ENCODE data around the gene PIGM.
"Not testable (repeated sequence)": the region's sequence is repeated elsewhere in the genome, so short reads cannot be mapped to it uniquely, and the experiment has no call there.

Gene PIGM

DNA sequence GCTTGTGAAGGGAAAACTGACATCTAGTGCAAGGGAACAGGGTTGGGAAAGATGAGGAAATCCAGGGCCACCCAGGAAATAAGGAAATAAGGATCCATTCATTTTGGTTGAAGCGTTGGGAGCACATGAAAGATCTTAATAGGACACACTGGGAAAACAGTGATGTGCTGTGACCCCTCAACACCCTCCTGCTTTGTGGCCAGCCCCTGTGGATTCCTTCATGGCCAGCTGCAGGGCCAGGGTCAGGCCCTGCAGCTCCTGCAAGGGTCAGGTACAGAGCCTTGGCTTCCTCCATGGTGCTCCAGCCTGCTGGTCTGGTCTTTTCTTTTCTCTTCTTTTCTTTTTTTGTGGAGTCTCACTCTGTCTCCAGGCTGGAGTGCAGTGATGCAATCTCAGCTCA, 18.8 kb upstream of the PIGM start:
- H3K27ac Mint-ChIP-seq, result no peak overlapping the region

DNA sequence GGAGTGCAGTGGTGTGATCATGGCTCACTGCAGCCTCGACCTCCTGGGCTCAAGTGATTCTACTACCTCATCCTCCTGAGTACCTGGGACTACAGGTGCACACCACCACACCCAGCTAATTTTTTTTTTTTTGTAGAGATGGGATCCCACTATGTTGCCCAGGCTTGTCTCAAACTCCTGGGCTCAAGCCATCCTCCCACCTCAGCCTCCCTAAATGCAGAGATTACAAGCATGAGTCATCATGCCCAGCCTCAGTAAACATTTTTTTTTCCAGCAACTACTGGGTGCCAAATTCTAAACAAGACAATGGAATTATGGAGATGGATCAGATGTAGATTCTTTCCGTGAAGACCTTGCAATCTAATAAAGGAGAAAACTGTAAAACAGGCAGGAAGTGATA, 18.4 kb upstream of the PIGM start:
- DNase-seq, H3K36me3 Mint-ChIP-seq, H3K27ac Mint-ChIP-seq, H3K9me3 Mint-ChIP-seq, H3K4me3 Mint-ChIP-seq: not testable (repeated sequence)
- CTCF ChIA-PET, result interaction anchor here (0.6 kb wide), 1 partner anchor 1037 kb away, joined by 3 read pairs; no protein-coding TSS in a partner anchor
- Mint-ChIP-seq H3K4me1 (peaks cover 14% of the 10 kb centered on the region), H3K27me3 (peaks cover 52% of the 10 kb centered on the region)

More for the DNA sequence above, 18.8 kb upstream of the PIGM start:
- CTCF ChIA-PET, result interaction anchor here (0.6 kb wide), 1 partner anchor 1038 kb away, joined by 3 read pairs; no protein-coding TSS in a partner anchor
- Mint-ChIP-seq H3K27me3 (peaks cover 53% of the 10 kb centered on the region), H3K4me3 (no peak overlapping the region), H3K9me3 (no peaks in the 10 kb centered on the region), H3K4me1 (peaks cover 14% of the 10 kb centered on the region), H3K36me3 (no peaks in the 10 kb centered on the region)
- no peak for DNase-seq

DNA sequence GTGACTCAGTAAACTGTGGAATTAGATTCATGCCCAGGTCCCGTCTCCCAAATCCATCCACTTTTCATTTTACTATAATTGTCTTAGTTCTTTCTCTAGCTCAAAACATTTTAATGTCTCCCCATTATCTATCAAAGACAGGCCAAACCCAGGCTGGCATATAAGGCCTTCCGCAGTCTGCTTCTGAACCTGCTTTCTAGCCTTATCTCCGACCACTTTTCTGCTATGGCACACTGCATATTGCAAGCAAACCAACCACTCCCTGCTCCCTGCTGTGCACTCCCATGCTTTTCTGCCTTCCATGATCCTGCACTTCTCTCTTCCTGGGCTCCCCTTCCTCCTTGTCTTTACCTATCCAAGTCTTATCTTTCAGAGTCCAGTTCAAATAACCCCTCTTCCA, 17.3 kb upstream of the PIGM start:
- Mint-ChIP-seq H3K4me1 (peaks cover 14% of the 10 kb centered on the region), H3K27ac (no peak overlapping the region), H3K36me3 (no peaks in the 10 kb centered on the region), H3K9me3 (no peaks in the 10 kb centered on the region), H3K27me3 (peaks cover 50% of the 10 kb centered on the region), H3K4me3 (no peak overlapping the region)
- CTCF ChIA-PET, result interaction anchor here (5.9 kb wide), 1 partner anchor 33 kb away, joined by 210 read pairs; the partner anchor contains the start of gene KCNJ9
- no peak for DNase-seq

DNA sequence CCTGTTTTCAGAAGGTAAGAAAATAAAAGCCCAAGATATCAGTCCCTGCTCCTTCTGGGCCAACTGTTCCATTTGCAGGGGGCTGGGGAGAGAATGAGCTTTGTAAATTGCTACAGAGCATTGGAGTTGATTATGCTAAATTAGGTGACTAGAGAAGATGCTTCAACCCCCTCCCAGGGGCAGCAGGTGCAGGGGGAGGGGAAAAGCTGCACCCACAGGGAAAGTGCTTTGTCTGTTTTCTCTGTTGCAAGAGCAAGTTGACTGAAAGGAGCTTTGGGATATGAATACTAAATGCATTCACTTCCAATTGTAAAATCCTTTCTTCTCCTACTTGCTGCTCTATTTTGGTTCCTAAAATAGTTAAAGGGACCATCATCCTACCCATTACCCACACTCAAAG, 16.5 kb upstream of the PIGM start:
- no peak overlapping the region for H3K4me3 Mint-ChIP-seq
- H3K4me1 Mint-ChIP-seq, result peaks cover 14% of the 10 kb centered on the region
- no peak overlapping the region for H3K27ac Mint-ChIP-seq
- peaks cover 44% of the 10 kb centered on the region for H3K27me3 Mint-ChIP-seq
- CTCF ChIA-PET, result interaction anchor here (0.8 to 5.9 kb wide), 2 partner anchors 12 to 34 kb away, joined by 3 to 210 read pairs; partner anchors contain the start of gene KCNJ9
- DNase-seq, result no peak
- no peaks in the 10 kb centered on the region for H3K9me3 Mint-ChIP-seq
- H3K36me3 Mint-ChIP-seq, result no peaks in the 10 kb centered on the region

DNA sequence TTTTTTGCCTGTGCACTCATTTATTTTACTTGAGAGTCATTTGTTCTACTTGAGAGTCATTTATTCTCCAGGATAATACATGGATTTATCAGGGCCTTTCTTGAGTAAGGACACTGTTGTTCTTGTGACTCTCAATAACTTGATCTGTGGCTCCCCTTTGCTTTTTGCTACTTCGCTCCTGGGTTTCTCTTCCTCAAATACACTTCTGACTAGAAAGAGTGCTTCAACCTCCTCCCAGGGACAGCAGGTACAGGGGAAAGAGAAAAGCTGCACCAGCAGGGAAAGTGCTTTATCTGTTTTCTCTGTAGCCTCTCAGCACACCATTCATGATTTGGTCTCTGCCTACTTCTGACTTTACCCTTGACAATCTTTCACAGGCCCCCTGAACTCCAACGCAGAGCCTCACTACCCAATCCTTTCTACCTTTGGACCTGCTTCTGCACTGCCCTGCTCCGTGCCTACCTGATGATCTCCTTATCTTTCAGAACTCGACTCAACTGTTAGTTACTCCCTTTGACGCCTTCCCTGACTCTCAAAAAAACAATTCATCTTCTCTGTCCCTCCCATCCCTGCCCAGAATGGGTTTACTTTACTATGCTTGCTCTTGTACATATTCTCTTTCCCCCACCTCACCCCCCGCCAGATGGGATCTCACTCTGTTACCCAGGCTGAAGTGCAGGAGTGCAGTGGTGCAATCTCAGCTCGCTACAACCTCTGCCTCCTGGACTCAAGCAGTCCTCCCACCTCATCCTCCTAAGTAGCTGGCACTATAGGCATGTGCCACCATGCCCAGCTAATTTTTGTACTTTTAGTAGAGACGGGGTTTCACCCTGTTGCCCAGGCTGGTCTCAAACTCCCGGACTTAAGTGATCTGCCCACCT, 15.6 kb upstream of the PIGM start:
- CTCF ChIA-PET, result interaction anchor here (0.8 to 5.9 kb wide), 18 partner anchors 10 to 205 kb away, joined by 3 to 210 read pairs (median 6); partner anchors contain the start of genes IGSF8, KCNJ10 and KCNJ9
- Mint-ChIP-seq H3K4me1 (peaks cover 14% of the 10 kb centered on the region), H3K9me3 (no peaks in the 10 kb centered on the region), H3K36me3 (no peaks in the 10 kb centered on the region), H3K4me3 (peak overlapping the region; percentile 60), H3K27ac (peak overlapping the region; percentile 34), H3K27me3 (peaks cover 38% of the 10 kb centered on the region)
- no peak for DNase-seq

DNA sequence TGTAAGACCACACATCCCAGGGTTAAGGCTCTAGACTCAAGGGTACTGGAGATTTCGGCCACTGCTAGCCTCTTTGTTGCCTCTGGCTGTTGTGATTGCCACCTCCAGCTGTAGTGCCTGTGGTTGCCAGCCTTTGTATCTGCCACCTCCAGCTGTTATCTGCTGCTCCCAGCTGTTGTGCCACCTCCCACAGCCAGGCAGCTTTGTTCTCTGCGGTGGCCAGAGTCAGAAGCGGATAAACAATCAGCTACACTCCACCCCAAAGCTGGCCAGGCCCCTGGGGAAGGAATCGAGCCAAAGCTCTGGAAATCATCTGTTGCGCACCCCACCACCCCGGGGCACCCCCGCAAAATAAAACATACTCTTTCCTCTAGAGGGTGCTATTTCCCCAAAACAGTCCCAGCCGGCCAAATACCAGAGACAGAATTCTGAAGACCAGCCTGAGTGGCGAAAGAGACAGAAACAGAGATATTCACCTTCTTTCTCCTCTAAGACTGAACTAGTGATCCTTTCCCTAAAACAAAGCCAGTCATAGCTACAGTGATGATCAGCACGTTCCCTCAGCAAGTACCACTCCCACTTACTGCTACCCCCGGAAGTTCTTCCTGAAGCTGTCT, 14.8 kb upstream of the PIGM start:
- Mint-ChIP-seq H3K4me1 (peaks cover 14% of the 10 kb centered on the region), H3K9me3 (no peaks in the 10 kb centered on the region), H3K27ac (peak overlapping the region; percentile 34), H3K36me3 (no peaks in the 10 kb centered on the region), H3K27me3 (peaks cover 33% of the 10 kb centered on the region), H3K4me3 (peak overlapping the region; percentile 60)
- CTCF ChIA-PET, result interaction anchor here (0.9 to 5.9 kb wide), 21 partner anchors 9 to 329 kb away, joined by 3 to 210 read pairs (median 5); partner anchors contain the start of genes IGSF8, KCNJ10 and KCNJ9
- DNase-seq, result peak; percentile 46

DNA sequence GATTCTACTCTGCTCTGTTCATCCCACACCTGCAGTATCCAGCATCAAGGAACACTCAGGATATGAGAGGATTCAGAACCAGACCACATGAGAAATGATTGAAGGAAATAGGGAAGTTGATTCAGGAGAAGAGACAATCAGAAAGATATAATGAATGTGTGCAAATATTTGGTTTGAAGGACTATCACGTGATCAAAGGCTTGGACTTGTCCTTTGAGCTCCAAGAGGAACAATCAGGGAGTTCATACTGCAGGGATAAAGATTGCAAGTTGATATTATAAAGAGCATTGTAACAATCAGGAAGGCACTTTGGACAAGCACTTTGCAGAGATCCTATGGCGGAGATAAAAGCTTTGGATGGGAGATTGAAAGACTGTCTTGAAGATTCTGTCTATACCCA, 13.9 kb upstream of the PIGM start:
- DNase-seq, result no peak
- Mint-ChIP-seq H3K4me3 (no peak overlapping the region), H3K9me3 (no peaks in the 10 kb centered on the region), H3K4me1 (peaks cover 14% of the 10 kb centered on the region), H3K27me3 (peaks cover 30% of the 10 kb centered on the region), H3K36me3 (no peaks in the 10 kb centered on the region), H3K27ac (no peak overlapping the region)
- CTCF ChIA-PET, result interaction anchor here (1.0 to 5.9 kb wide), 16 partner anchors 8 to 330 kb away, joined by 3 to 210 read pairs (median 10); partner anchors contain the start of genes IGSF8 and KCNJ9

DNA sequence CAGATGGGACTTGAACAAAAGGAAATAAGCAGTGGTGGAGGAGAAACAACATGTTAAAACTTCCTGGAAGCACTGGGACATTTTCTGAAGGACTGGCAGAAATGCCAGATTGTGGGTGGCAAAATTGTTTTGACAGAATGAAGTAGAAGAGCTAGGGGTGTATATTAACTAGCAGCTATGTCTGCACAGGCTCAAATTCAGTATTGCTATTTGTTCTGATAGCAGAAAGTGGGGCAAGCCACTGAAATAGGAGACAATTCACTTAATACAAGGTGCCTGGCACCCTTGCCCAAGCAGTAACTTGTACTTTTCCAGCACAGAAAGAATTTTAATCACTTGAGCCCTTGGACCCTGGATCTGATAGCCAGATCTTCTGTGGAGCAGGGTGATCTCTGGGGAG, 11.8 kb upstream of the PIGM start:
- CTCF ChIA-PET, result interaction anchor here (4.0 to 5.9 kb wide), 2 partner anchors 14 to 39 kb away, joined by 52 to 210 read pairs; partner anchors contain the start of gene KCNJ9
- Mint-ChIP-seq H3K9me3 (no peaks in the 10 kb centered on the region), H3K4me3 (no peak overlapping the region), H3K36me3 (no peaks in the 10 kb centered on the region), H3K27ac (no peak overlapping the region), H3K27me3 (peaks cover 30% of the 10 kb centered on the region), H3K4me1 (peaks cover 14% of the 10 kb centered on the region)
- DNase-seq, result no peak

DNA sequence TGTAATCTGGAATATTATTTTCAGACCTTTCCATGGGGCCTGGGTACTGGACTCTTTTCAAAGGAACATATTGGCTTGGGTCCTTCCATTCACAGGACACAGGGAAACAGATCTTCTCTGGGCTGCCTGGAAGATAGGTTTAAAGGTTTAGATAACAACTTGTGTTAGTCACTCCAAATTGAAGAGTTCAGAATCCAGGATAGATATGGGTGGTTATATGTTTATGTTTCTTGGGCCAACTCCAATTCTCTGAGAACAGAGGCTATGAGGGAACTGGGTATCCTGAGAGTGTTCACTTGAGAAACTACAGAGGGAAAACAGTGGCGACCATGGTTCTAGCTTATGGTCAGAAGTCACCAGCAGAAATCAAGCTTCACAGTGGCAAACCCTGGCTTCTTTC, 8.7 kb upstream of the PIGM start:
- Mint-ChIP-seq H3K9me3 (no peaks in the 10 kb centered on the region), H3K36me3 (no peaks in the 10 kb centered on the region)
- CTCF ChIA-PET, result interaction anchor here (1.2 to 1.7 kb wide), 2 partner anchors 33 to 38 kb away, joined by 5 to 8 read pairs; no protein-coding TSS in a partner anchor

DNA sequence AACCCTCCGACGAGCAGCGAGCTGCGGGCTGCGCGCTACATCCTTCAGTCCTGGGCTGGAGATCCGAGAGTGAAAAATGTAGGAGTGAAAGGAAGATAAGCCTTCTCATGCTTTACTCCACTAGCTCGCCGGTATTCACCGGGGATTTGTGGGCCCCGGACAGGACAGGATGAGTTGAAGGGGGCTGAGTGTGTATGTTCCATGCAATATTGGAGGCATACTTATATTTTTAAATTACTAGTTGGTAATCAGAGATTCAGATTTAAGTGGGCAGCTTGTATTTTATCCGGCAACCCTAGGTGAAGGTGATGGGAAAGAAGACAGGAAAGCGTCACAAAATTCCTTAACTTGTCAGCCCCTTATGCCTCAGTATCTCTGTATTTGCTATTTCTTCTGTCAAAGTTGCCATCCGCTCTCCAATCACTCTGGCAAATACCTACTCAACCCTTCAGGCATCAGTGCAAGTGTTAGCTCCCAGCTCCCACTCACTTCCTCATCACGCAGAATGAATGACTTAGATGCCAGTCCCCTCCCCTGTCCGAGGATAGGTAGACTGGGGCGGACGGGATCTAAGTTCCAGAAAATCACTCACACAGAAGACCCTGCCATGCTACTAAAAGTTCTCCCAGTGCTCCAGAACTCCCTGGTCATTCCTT, 503 bp upstream of the PIGM start:
- H3K4me1 Mint-ChIP-seq, result peaks cover 36% of the 10 kb centered on the region
- peaks cover 15% of the 10 kb centered on the region for H3K27me3 Mint-ChIP-seq
- H3K27ac Mint-ChIP-seq, result peak overlapping the region; percentile 86
- peaks cover 8% of the 10 kb centered on the region for H3K36me3 Mint-ChIP-seq
- CTCF ChIA-PET, result interaction anchor here (0.9 to 2.2 kb wide), 6 partner anchors 14 to 220 kb away, joined by 3 to 15 read pairs (median 4); no protein-coding TSS in a partner anchor
- DNase-seq, result no peak
- no peaks in the 10 kb centered on the region for H3K9me3 Mint-ChIP-seq
- H3K4me3 Mint-ChIP-seq, result peak overlapping the region; percentile 89

More for the DNA sequence above, 8.7 kb upstream of the PIGM start:
- DNase-seq, result no peak
- Mint-ChIP-seq H3K27me3 (peaks cover 18% of the 10 kb centered on the region), H3K27ac (no peak overlapping the region), H3K4me1 (no peaks in the 10 kb centered on the region), H3K4me3 (no peak overlapping the region)

DNA sequence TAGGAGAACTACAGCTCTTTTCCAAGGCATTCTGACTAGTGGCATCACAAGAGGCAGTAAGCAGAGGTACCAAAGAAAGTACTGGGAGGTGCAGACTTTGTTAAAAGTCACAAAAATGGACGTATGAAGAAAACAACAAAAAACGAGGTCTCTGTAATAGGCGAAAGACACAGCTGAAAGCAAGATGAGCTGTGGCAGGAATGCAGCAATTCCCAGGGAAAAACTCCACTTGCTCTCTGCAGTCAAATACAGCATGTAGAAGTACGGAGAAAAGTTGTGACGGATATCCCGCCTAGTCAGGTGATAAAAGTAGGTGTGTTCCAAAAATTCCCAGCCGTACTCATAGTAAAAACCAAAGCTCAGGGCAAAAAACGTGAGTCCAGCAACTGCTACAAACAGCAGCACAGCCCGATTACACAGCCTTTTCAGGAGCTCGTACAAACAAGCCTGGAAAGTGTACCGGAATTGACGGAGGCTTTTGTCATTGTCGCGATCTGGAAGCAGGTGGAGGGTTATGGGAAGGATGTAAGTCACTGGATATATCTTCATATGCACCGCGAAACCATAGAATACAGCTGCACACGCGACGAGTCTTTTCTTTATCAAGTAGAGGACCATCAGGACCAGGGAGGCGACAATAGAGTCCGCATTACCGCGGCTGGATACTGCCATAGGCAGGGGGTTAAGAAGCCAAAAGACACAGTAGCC, 979 bp downstream of the PIGM start:
- Mint-ChIP-seq H3K9me3 (no peaks in the 10 kb centered on the region), H3K4me1 (peaks cover 36% of the 10 kb centered on the region), H3K27ac (peak overlapping the region; percentile 86), H3K4me3 (peak overlapping the region; percentile 89), H3K27me3 (peaks cover 12% of the 10 kb centered on the region), H3K36me3 (peaks cover 9% of the 10 kb centered on the region)
- CTCF ChIA-PET, result interaction anchor here (0.7 to 2.1 kb wide), 10 partner anchors 8 to 232 kb away, joined by 3 to 11 read pairs (median 4); no protein-coding TSS in a partner anchor
- DNase-seq, result no peak

DNA sequence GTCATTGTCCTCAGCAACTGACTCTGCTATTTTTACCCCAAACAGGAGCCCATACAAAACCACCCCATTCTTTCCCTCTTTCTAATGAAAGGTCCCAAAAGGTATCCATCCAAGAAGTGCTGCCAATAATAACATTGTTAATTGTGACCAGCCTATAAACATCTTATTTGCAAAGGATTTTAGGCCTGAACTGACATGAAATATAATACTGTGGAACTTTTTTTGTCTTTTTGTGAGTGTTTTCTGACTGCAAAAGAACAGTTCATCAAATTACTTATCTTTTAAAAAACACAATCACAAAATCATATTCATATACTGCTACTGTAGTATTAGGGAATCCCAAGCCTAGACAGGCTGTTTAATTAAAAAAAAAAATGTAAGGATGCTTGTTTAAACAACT, 3.4 kb downstream of the PIGM start:
- H3K4me1 Mint-ChIP-seq, result peaks cover 36% of the 10 kb centered on the region
- DNase-seq, result no peak
- no peak overlapping the region for H3K4me3 Mint-ChIP-seq
- CTCF ChIA-PET, result no interaction called here
- no peaks in the 10 kb centered on the region for H3K9me3 Mint-ChIP-seq
- H3K27me3 Mint-ChIP-seq, result peaks cover 8% of the 10 kb centered on the region
- H3K27ac Mint-ChIP-seq, result no peak overlapping the region
- H3K36me3 Mint-ChIP-seq, result peaks cover 10% of the 10 kb centered on the region

DNA sequence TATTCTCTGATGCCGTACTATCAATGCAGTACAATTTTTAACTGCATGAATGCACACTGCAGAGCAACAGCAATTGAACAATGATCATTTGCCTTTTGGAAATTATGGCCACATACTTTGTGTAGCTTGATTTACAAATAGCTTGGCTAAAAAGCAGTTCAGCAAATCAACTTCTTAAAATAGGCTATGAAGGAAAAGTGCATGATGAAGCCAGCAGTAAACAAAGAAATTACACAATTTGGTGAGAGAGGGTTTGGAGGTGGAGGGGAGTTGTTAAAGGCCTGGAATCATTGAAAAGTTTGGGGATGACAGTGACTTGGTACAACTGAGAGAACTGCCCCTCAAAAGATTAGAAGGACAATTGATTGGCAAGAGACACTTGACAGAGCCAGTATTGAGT, 6.5 kb downstream of the PIGM start:
- Mint-ChIP-seq H3K9me3 (no peaks in the 10 kb centered on the region), H3K36me3 (peaks cover 5% of the 10 kb centered on the region), H3K4me1 (peaks cover 11% of the 10 kb centered on the region), H3K27me3 (peaks cover 12% of the 10 kb centered on the region), H3K4me3 (no peak overlapping the region), H3K27ac (no peak overlapping the region)
- no peak for DNase-seq
- CTCF ChIA-PET, result no interaction called here

Data from activated naive CD4-positive, alpha-beta T cell treated with anti-CD3 and anti-CD28 coated beads, Interleukin-2, amount 10 ng/mL, durations not matched to agents 7 days and 5 days (primary cell).